Suppressor macrophage treated with lipopolysaccharide for 4 hours (primary cell): Measurements from ENCODE around the gene MTCL1.

Source experiments
- DNase-seq: peaks from one replicate; pipeline ENCODE4 v3.0.0-alpha.2; 2020

The MTCL1 gene

DNA sequence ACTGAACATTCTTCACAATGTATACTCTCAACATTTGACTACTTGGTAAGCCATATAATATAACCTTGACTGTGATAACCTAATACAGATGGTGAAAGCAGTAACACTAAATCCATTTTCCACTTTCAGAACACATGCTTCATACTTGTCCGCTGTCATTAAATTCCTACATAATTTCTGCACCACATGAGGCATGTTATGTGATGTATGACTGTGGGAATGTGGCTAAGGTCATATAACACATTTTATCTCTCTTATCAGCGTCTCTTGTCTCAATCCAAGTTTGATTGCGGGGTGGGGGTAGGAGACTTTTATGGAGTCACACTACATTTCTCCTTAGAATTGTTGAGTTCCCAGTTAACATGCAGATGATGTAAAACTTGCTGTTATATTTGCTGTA lies 110.9 kb downstream of the MTCL1 start:
- no peak for DNase-seq

DNA sequence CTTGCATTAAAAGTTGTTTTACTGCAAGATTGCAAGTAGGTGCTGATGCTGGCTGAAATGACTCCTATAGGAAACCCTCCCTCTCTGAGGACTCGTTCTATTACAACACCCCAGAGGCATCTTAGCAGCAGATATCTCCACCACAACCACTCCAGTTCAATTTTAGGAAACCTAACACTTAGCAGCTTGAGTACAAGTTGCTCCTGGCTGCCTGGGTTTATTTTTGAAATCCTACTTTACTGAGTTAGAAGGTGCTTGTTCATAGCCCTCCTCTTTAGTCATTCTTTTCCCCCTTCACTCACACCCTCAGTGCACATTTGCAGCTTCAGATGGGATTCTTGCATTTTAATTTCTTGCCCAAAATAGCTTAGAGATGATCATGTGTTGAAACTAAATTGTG lies 111.5 kb downstream of the MTCL1 start:
- no peak for DNase-seq

DNA sequence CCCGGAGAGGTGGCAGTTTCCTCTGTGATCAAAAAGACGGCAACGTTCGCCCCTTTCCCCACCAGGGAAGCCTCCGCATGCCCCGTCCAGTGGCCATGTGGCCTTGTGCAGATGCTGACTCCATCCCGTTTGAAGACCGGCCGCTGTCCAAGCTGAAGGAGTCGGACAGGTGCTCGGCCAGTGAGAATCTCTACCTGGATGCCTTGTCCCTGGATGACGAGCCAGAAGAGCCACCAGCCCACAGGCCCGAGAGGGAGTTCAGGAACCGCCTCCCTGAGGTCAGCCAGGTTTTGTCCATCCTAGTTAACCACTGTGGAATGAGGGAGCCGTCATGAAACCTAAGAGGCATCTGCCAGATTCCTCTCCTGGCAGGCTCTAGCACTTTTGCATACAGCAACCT lies 113.6 kb downstream of the MTCL1 start:
- DNase-seq, result no peak

DNA sequence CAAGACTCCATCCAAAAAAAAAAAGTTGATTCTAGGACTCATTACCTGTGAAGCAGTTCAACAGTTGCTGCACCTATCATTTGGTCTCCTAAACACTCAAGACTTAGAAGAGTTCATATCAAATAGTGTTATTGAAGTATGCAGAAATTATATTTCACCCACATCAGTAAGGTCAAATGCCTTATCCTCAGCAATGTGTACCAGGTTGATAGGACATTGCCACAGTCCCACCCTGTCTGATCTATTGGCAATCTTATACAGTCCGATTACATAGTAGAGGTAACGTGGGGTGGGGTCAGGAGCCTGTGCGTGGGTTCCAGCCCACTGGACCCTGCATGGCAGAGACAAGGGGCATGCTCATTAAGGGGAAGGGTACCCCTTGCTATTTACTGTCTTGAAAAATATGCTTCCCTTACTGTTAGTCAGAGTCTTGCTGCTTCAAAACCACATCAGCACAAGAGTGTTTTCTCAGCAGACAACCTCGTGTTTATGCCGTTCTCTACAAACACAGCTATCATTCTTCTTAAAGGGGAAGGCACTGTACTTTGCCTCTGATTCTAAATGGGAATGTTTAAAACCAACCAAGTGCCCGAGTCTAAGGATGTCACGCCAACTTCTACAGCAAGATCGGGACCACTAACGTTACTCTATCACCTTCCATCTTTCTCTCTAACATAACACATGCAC lies 115.2 kb downstream of the MTCL1 start:
- no peak for DNase-seq

DNA sequence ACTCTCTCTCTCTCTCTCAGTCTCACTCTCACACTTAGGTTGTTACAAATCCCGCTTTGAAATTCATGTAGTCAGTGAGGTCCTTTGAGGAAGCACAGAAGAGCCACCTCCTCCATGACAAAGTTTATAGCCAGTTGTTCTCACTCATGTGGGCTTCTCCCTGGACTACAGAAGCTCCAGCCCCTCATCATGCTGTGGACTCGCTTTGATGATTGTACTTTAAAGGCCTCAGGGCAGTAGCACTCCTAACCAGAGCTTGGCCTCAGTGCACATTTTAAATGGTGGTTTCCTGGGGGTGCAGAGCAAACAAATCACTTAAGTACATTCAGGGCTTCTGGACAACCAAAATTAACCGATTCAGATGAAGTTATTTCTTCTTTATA lies 115.7 kb downstream of the MTCL1 start:
- DNase-seq, result no peak

DNA sequence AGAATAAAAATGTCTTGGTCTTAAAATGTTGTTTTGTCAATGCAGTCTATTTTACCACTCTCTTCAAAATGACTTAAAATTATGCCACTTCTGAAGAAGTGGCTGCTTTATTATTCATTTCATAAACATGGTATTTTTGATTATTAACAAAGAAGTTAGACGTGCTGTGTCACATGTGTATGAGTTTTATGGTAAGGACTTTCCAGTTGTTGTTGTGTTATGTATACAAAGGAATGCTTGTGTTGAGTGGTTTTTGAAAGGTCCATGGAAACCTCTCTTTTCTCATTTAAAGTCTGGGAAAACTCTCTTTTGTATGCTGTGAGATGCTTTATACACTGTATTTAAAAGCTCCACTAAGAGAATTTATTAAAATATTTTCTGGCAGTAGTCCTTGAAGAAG lies 116.2 kb downstream of the MTCL1 start:
- DNase-seq, result no peak

DNA sequence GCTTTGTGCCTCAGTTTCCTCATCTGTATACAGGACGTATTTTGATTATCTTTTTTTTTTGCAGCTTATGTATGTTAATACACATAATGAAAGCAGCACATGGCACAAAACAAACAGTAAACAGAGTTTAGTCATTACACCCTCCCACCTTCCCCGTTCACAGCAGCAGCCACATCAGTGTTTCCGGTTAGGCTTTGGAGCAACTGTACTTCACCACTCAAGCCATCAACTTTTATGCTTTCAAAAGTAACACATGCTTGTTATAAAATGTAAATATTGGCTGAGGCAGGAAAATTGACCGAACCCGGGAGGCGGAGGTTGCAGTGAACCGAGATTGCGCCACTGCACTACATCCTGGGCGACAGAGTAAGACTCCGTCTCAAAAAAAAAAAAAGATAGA lies 117.3 kb downstream of the MTCL1 start:
- DNase-seq, result no peak

DNA sequence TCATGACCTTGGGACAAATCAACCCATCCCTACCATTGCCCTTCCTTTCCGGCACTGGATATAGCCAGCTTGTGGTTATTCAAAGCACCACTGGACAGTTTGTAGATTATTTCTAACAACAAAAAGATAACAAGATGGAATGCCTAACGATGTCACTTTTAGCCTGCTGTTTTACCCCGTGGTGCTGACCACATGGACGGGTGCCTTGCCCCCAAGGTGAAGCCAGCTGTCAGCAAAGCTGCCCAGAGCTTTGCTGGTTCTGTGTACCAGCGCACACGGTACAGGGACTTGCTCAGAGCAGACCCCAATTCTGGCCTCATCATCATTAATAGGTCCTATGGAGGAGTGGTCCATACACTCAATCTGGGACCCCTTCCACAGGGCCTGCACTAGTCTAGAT lies 118.2 kb downstream of the MTCL1 start:
- DNase-seq, result no peak

DNA sequence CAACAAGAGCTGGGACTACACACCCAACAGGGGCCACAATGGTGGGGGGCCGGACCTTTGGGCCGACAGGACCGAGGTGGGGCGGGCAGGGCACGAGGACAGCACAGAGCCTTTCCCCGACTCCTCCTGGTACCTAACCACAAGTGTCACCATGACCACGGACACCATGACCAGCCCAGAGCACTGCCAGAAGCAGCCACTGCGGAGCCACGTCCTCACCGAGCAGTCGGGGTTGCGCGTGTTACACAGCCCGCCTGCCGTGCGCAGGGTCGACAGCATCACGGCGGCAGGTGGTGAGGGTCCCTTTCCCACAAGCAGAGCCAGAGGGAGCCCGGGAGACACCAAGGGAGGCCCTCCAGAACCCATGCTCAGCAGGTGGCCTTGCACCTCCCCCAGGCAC lies 119.5 kb downstream of the MTCL1 start:
- no peak for DNase-seq

DNA sequence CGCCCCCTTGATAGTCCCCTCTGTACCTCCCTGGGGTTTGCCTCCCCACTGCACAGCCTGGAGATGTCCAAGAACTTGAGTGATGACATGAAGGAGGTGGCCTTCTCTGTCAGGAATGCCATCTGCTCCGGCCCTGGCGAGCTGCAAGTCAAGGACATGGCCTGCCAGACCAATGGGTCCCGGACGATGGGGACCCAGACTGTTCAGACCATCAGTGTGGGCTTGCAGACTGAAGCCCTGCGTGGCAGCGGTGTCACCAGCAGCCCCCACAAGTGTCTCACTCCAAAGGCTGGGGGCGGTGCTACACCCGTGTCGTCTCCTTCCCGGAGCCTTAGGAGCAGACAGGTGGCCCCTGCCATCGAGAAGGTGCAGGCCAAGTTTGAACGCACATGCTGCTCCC lies 119.9 kb downstream of the MTCL1 start:
- DNase-seq, result no peak

DNA sequence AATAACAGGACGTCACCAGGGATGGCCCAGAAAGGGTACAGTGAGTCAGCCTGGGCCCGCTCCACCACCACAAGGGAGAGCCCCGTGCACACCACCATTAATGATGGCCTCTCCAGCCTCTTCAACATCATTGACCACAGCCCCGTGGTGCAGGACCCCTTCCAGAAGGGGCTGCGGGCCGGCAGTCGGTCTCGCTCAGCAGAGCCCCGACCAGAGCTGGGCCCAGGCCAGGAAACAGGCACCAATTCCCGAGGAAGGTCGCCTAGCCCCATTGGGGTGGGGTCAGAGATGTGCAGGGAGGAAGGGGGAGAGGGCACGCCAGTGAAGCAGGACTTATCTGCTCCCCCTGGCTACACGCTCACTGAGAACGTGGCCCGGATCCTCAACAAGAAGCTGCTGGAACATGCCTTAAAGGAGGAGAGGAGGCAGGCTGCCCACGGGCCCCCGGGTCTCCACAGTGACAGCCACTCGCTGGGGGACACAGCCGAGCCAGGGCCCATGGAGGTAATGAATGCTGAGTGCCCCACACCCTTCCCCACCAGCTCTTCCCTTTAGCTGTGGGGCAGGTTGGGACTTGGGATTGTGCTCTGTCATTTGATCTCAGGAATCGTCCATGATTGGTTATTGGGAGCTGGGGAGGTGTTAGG lies 120.5 kb downstream of the MTCL1 start:
- DNase-seq, result no peak

DNA sequence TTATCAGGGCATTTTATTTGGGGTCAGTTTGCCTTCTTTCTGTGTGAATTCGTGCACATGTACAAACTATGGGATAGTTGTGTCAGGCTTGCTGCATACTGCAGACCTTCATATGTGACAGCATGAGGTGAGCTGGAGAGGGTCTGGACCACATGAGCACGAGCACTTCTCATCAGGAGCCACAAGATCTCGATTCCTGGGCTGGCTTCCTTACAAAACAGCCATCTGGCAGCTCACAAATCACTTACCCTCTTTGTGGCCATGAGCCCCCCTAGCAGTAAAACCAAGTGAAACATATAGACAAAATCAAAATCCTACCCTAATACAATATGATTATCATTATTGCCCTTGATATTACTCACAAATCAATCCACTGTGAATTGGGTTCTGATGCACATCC lies 121.2 kb downstream of the MTCL1 start:
- DNase-seq, result no peak

DNA sequence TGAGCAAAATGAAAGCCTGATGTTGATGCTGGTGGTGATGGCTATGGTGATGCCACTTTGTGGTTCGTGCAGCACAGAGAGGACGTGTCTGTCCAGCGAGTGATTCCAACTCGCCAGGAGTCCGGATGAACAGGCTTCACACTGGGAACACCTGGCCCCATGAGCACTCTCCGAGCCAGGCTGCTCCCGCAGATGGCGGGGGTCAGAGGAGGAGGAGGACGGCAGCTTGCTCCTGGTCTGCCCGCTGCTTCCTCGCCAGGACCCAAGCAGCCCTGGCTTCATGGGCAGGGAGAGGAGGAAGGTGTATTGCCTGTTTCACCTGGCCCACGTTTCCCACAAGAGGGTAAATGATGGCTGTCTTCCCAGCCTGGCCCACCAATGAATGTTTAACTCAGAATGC lies 121.6 kb downstream of the MTCL1 start:
- DNase-seq, result no peak

DNA sequence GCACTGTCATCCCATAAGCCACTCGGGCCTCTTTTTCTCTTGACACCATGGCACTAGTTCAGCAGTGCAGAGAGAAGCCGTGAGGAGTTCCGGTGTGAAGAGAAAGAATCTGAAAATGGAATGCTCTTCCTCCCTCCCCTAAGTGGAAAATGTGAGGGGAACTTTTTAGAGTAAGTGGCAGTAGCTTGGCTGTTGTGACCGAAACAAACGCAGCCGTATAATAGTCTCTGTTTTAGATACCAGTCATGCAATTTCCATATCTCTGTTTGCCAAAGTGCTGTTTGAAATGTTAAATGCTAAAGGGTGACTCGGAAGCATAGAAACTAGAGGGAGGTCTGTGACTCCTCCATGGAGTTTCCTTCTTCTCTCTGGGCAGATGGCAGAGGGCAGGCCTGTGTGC lies 122.9 kb downstream of the MTCL1 start:
- no peak for DNase-seq

DNA sequence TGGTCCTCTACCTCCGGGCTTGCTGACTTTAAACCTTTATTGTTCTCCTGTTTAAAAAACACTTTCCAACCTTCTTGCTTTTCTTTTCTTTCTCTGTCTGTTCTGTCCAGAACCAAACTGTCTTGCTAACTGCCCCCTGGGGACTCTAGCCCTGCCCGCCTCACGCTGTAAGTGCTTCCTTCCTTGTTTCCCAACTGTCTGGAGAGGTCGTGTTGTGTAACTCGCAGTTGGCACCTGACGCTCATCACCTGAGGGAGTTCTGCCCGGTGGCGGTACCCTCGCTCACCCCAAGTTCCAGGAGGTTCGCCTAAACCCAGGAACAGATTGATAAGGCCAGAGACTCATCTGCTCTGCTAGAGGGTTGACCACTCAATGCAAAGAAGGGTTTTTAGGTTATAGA lies 123.4 kb downstream of the MTCL1 start:
- DNase-seq, result no peak

DNA sequence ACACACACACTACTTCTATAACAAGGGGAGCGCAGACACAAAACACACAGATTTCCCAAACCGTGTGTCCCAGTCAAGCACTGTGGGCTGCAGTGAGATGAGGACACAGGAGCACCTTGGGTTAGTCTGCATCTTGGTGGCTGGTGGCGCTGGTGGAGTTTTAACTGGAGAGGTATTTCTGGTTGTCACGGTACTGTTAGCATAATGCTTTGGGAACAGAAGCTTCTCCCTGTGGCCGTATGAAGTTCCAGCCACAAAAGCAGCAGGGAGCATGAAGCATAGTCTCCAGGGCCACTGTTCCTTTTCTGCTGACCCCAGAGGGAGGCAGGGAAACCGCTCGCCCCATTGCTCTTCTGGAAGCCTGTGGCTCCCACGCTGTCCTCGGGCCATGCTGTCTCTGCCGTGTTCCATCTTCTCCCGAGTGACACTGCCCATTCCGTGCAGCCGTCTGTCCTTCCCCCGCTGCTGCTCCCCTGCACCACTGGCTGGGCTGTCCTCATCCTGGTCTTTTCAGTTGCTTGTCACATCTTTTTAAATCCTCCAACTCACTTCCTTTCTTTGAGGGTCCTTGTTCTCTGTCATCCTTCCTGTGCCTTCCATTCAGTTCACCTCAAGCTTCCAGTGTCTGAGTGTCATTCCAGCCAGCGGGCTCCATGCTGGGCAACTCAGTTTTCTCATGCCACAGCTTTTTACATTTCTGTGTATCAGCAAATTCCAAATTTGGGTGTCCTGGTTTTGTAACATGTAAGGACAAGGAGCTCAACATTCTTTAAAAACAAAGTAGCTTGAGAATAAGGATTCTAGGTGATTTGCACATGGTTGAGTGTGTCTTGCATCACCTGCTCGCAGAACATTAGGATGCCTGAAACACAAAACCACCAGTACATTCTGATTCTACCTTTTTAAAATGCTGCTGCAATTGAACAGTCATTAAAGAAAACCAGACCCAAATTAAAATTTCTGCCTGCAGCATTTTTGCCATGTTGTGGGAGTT lies 125.0 kb downstream of the MTCL1 start:
- DNase-seq, result no peak

DNA sequence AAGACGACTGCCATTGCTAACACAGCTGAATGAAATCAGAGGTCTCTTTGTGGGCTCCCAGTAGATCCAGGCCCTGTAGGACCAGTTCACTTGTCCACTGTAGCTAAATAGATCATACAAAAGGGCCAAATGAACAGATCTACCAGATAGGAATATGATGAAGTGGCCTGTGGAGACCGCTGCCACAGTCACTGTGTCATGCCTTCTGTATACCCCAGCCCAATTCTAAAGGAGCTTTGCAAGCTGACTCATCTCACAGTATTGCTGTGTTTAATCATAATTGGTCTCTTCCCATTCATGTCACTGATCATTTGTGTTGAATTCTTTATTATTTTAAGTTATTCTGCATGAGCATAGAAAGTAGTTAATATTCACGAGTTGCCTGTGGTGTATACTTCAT lies 125.8 kb downstream of the MTCL1 start:
- no peak for DNase-seq

DNA sequence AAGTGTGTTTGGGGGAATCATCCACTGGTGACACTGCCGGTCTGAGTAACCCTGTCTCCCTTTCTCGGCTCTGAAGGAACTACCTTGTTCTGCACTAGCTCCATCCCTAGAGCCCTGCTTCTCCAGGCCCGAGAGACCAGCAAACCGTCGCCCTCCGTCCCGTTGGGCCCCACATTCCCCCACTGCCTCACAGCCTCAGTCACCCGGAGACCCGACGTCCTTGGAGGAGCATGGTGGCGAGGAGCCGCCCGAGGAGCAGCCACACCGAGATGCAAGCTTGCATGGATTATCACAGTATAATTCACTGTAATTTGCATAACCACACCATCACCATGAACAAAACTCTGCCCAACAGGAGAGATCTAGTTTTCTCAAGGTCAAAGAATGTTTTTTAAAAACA lies 126.2 kb downstream of the MTCL1 start:
- no peak for DNase-seq

DNA sequence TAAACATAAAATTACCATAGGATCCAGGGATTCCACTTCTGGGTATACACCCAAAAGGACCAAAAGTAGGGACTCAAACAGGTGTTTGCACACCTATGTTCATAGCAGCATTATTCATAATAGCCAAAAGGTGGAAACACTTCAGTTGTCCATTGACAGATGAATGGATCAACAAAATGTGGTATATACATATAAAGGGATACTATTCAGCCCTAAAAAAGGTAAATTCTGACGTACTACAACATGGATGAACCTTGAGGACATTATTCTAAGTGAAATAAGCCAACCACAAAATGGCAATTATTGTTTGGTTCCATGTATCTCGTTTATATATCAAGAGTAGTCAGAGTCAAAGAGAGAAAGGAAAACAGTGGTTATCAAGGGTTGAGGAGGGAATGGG lies 128.1 kb downstream of the MTCL1 start:
- no peak for DNase-seq

DNA sequence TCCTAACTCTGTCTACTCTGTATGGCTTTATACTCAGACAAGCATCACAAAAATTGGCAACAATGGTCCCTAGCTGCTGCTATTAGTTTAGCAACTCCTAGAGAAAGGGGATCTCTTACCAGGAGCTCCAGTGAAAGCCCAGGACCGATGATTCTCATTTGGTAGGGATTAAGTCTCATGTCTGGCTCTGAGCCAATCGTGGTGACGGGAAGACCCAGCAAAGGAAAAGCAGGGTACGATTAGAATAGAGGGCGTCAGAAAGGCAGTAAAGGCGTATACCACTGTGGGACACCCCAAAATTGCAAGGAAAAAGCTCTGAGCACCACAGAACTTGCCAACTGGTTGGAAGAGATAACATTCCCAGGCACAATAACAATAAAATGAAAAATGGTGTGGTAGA lies 129.5 kb downstream of the MTCL1 start:
- DNase-seq, result no peak

DNA sequence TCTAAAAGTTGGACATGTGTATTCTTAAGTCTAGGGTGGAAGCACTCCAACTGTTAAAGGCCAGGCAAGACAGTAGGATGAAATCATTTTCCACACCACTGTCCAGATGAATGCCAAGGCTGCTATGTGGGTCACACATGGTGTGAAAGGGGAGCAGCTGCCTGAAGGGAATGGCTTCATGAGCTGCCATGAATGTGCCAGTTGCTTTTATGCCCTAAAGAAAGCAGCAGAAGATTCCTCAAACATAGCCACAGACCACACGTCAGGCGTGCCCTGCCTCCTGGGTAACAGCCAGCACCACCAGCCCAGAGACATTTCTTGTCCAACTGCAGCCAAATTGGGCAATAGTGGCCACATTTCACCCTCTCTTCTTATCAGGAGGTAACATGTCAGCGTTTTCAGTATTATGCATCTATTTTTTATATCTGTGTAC lies 130.2 kb downstream of the MTCL1 start:
- DNase-seq, result no peak

DNA sequence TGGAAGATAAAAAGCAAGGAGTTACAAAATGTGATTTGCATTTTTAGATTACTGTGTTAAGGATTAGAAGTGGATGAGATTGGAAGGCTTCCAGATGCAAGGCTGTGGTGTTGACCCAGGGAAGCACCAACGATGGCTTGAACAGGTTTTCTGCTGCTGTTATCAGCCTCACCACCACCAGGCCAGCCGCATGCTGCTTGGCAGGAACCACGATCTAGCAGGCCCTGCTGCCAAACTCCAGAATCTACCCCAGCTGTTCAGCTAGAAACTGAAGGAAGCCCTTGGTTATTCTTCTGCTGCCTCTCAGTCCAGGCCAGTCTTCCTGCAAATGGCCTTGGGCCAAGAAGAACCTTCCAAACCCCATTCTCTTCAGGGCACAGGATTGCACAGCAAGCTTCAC lies 133.9 kb downstream of the MTCL1 start:
- DNase-seq, result no peak

DNA sequence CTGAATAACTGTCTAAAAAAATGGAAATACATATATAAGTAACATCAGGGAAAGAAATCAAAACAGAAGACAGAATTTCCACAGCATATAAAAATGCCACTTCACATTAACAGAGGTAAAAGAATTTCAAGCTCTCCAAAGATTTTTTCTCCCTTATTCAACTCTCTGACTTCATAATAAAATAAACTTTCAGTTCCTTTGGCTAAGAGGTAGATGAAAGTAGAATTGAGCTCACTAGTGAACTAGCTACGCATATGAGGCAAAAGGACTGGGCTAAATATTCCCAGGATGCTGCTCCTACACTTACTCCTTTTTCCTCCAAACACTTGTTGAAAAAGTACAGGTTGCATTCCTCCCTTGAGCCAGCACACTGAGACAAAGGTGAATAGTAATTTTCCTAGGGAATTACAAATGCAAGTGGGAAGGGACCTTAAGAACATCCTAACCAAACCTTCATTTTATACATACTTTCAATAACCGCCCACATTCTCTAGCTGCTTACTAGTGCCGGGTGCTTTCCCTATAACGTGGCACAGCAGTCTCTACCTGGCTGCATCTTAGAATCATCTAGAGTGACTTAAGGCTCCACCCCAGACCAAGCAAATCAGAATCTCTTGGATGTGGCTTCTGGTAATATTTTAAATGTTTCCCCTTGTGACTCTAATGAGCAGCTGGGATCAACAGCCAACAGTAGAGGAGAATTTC lies 136.6 kb downstream of the MTCL1 start:
- no peak for DNase-seq
